Eye (tissue), 1 donor: Measurements from ENCODE around the gene UNC13B.
"Not testable (repeated sequence)": the region's sequence is repeated elsewhere in the genome, so short reads cannot be mapped to it uniquely, and the experiment has no call there.

Experiments
- DNase-seq: peaks from one replicate; pipeline ENCODE4 v3.0.0-alpha.2; 2015

The UNC13B gene

GRCh38 chr9:35164711-35165110 lies 2.9 kb downstream of the UNC13B start:
- peak; percentile 19 for DNase-seq

GRCh38 chr9:35167429-35167828 lies 5.6 kb downstream of the UNC13B start:
- not testable (repeated sequence) for DNase-seq

GRCh38 chr9:35168963-35169362 lies 7.2 kb downstream of the UNC13B start:
- DNase-seq = no peak

- DNase-seq = peak; percentile 45
These were observed 11.1 kb downstream of the UNC13B start for GRCh38 chr9:35172878-35173277.

GRCh38 chr9:35177520-35177919 lies 15.7 kb downstream of the UNC13B start:
- DNase-seq = no peak

- no peak for DNase-seq
These were observed 17.8 kb downstream of the UNC13B start for GRCh38 chr9:35179347-35180280.

GRCh38 chr9:35180801-35181200 lies 19.0 kb downstream of the UNC13B start:
- DNase-seq = no peak

- DNase-seq = not testable (repeated sequence)
These were observed 20.6 kb downstream of the UNC13B start for GRCh38 chr9:35182401-35182800.

GRCh38 chr9:35182996-35183754 lies 21.4 kb downstream of the UNC13B start:
- not testable (repeated sequence) for DNase-seq

- DNase-seq = not testable (repeated sequence)
These were observed 22.1 kb downstream of the UNC13B start for GRCh38 chr9:35183755-35184480.

GRCh38 chr9:35186524-35186923 lies 24.7 kb downstream of the UNC13B start:
- no peak for DNase-seq

- no peak for DNase-seq
These were observed 28.4 kb downstream of the UNC13B start for GRCh38 chr9:35190203-35190602.

GRCh38 chr9:35191105-35191504 lies 29.3 kb downstream of the UNC13B start:
- no peak for DNase-seq

- DNase-seq = no peak
These were observed 32.0 kb downstream of the UNC13B start for GRCh38 chr9:35193762-35194161.

GRCh38 chr9:35195683-35196082 lies 33.9 kb downstream of the UNC13B start:
- DNase-seq = no peak

- DNase-seq = no peak
These were observed 36.4 kb downstream of the UNC13B start for GRCh38 chr9:35198191-35198590.

- peak; percentile 11 for DNase-seq
These were observed 41.7 kb downstream of the UNC13B start for GRCh38 chr9:35203528-35203927.

- DNase-seq = no peak
These were observed 43.5 kb downstream of the UNC13B start for GRCh38 chr9:35205340-35205739.

GRCh38 chr9:35211854-35212253 lies 50.0 kb downstream of the UNC13B start:
- DNase-seq = no peak

GRCh38 chr9:35220659-35221338 lies 59.0 kb downstream of the UNC13B start:
- DNase-seq = no peak

- no peak for DNase-seq
These were observed 63.9 kb downstream of the UNC13B start for GRCh38 chr9:35225677-35226076.

- DNase-seq = peak; percentile 5
These were observed 64.8 kb downstream of the UNC13B start for GRCh38 chr9:35226651-35227050.

- no peak for DNase-seq
These were observed 65.5 kb downstream of the UNC13B start for GRCh38 chr9:35227284-35227683.
